CD4-positive, alpha-beta T cell treated with Interleukin-4 for 4 hours (primary cell): ENCODE data around the gene RRBP1.

Experiments used
- DNase-seq: peaks from one replicate; pipeline ENCODE4 v3.0.0-alpha.2; 2020

The RRBP1 gene

DNA sequence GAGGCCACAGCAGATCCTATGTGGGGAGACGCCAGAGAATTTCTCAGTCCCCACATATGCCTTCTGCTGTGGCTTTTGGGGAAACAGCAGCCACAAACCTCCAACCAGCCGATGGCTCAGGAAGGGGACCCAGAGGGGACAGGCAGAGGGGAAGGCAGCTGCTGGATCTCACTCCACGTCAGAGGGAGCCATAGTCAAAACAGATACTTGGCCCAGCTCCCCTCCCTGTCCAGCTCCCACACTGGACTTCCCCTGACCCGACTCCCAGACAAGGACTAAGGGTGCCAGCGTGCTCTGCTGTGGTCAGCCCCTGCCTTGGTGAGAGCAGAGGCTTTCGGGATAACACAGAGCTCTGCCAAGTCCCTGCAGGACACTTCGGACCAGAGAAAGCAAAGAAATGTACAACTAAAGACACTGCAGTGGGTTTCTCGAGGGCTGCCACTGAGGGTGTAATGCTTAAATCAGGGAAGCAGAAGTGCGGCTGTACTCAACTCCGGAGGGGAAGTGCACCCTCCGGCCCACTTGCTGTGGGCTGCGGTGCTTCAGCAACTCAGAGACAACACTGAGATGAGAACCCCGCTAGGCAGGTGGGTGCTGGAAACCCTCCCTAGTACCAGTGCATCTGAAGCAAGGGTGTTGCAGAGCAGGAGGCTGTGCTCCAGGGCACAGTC, 47.2 kb downstream of the RRBP1 start:
- no peak for DNase-seq

DNA sequence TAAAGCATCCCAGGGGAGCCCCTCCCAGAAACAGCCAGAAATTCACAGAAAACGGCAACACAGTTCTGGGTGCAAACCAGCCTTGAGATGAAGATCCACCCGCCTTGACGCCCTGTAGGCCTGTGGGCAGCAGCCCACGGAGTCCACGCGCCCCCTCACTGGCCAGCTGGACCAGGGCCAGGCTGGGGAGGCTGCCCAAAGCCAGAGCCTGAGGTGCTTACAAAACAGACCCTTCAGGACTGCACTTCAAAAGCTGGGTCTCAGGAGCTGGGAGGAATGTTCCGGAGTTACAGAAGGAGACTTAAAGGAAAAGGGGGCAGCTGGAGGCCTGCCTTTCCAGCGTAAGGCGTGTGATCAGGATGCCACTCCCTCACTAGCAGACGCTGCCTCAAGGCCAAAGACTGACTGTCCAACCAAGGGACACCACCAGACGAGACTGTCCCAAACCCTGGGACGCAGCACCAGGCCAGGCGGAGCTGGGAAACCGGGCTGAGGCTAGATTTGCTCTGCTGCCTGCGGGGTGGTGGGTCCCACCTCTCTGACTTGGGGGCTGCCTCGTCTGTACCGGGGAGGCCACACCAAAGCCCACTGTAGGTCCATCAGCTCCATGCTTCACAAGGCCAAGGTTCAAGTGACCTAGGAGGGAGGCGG, 48.1 kb downstream of the RRBP1 start:
- no peak for DNase-seq

DNA sequence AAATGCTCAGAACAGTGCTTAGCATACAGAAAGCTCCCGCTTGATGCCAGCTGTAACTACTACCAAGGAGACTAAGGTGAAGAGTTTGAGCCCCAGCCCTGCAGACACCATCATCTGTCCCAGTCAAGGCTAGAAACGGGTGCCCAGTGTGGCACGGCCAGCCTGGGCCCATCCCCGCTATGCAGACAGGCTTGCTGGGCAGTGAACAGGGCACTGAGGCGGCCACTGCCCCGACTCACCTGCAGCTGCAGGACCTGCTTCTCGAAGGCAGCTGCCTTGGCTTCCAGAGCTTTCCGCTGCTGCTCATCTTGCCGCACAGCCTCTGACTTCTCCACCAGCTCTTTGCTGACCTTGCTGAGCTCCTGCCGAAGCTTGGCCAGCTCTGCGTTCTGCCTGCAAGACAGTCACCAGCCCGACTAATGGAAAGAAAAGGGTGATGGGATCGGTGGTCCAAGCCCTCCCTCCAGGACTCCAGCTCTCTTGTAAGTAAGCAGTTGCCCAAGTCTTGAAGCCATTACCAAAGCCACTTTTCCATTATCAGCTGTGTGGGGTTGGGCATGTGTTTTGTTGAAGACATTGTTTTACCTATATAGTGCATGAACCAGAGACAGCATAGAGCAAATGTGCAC, 48.7 kb downstream of the RRBP1 start:
- no peak for DNase-seq

DNA sequence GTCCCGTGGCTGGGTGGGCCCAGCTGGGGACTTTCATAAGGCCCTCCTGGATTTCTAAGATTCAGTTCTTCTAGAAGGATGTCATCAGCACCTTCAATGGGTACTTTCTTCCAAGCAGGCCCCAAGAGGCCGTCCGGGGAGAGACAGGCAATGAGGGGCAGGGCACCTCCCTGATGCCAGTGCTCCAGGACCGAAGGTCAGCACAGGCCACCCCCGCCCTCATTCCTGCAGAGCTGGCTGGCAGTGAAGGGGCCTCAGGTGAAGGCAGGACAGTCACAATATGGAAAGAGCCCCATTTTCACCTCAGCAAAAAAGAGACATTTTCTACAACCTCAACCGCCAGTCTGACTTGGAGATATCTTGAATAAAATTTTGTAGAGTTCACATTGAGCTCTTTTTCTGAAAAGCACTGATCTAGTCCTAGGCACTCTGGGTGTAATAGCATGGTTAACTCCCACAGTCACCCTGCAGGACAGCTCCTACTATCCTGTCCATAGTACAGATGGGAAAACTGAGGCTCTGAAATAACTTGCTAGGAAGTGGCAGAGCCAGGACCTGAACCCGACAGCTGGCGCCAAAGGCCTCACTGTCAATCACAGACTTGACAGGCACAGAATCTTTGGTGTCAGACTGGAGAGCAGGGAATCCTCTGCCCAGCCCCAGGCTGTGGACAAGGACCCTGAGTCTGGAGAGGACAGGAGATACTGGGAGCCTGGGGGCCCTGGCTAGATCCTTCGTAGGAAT, 50.3 kb downstream of the RRBP1 start:
- no peak for DNase-seq

DNA sequence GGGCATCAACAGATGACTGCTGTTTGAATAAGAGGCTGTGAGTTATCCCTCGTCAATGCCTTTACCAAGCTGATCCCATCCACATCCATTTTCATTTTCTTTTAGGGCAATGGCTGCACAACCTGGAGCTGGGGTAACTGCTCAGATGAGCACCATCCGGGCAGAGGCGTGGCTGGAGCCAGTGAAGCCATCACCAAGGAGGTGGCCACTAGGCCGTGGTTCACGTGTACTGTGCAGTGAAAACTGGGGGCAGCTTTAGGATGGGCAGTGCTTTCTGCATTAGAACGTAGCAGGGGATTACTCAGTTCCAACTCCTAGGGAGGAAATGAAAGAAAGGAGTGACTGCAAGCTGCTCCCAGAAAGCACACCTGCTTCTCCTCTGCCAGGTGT, 51.2 kb downstream of the RRBP1 start:
- no peak for DNase-seq

DNA sequence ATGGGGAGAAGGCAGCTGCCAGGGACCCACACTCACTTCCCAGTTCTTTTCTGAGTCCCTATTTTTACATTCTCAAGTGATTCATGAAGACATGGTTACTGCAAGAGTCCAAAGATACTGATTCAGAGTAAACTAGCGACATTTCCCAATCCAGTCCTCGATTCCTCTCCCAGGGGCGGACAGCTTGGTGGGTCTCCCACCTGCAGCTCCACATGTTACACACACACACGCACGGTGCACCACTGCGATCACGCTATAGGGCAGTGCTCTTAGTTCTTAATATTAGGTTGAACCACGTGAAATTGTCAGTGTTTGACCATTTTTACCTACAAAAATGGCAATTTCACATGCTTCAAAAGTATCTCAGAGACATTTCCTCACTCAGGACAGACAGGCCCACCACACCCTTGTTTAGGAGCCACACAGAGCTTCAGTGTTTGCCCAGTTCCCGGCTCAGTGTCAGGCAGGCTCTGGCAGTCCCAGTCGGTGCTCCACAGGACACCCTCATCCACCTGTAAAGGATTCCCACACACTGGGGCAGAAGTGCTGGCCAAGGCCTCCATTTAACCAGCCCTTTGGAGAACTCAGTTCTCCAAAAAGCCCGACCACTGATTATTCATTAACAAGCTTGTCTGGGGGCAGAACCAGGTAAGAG, 51.8 kb downstream of the RRBP1 start:
- DNase-seq = no peak

DNA sequence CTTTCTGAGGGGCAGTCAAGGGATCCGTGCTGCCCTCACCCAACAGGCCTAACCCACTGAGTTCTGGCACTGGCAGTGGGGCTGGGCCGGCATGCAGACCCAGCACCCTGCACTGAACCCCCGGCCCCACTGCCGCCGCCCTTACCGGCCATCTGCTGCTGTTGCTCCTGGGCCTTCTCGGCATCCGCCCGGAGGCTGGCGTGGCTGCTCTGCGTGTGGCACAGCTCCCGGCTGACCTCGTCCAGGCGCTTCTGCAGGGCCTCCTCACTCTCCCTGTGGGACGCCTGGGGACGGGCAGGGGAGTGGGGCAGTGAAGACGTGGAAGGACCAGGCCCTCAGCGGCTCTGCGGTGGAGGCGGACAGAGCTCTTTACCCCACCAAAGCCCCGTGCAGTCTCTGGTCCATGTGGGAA, 52.4 kb downstream of the RRBP1 start:
- DNase-seq = no peak

DNA sequence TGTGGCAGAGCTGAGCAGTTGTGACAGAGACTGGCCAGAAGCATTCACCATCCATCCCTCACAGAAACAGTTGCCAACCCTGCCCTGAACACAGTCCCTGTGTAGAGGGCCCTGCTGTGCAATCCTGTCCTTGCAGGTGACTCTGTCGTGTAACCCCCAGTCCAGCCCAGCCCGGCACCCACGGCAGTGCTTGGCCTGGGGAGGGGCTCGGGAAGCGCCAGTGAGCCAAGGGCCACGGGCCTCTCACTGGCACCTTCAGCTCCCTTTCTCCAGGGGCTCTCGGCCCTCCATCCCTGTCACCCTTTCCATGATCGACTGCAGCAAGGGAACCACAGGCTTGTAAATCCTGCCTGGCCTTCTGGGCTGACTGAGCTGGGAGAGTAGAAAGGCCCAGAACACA, 53.0 kb downstream of the RRBP1 start:
- no peak for DNase-seq

DNA sequence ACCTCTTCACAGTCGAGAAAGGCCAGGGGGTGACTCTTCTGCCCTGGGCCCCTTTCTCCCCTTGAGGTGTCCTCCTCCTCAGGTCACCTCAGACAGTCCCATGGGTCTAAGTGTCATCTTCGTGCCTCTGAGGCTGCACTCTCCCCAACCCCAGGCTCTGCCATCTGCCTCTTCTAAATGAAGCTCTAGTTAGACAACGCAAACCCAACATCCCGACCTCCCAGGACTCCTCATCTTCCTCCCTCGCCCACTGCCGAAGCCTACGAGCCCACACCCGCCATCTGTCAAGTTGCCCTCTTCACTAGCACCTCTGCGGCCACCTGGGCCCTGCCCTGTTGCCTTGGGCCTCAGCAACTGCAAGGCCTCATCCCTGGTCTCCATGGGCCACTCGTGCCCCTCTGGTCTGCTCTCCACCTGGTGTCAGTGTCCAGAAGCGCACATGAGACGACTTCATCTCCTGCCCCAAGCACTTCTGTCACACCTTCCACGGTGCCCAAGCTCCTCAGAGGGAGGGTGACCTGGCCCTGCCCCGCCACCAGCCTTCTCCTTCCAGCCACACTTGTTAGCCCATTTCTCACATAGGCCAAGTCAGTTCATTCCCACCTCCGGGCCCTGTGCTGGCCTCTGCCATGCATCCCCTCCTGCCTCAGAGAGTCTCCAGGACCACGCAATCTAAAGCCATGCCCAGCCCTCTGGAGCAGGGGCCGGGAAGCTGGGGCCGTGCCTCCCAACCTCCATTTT, 53.8 kb downstream of the RRBP1 start:
- no peak for DNase-seq

DNA sequence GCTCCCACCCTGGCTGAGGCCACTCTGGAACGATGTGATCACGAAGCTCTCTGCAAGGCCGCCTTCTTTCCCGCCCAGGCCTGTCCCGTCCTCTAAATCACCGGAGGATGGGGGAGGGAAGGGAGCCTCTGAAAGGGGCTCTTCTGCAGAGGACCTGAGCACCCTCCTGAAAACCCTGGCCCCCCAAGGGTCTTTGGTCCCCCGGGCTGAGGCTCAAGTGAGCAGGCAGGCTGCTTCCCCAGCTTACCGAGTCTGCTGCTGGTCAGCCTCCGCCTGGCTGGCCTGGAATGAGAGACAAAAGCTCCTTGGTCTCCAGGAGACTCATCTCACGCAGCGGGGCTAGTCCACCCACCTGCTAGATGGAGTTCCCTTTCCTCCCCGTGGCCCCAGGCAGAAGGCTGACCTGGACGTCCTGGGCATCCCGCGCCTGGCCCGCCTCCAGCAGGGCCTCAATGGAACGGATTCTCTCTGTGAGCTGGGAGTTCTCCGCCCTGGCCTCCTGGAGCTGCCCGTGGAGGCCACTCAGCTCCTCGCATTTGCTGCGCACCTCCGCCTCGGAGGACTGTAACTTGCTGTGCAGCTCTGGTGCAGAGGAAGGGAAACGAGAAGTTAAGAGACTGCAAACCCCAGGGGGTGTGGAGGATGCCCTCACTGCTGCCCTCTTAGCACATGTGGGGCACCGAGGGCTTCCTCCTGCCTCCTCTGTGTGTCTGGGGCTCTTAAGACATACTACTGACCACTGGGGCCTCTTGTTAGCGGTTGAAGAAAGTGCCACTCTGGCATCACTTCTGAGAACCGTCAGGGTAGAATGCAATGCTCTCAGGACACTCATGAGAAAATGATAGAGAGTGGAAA, 54.7 kb downstream of the RRBP1 start:
- no peak for DNase-seq

DNA sequence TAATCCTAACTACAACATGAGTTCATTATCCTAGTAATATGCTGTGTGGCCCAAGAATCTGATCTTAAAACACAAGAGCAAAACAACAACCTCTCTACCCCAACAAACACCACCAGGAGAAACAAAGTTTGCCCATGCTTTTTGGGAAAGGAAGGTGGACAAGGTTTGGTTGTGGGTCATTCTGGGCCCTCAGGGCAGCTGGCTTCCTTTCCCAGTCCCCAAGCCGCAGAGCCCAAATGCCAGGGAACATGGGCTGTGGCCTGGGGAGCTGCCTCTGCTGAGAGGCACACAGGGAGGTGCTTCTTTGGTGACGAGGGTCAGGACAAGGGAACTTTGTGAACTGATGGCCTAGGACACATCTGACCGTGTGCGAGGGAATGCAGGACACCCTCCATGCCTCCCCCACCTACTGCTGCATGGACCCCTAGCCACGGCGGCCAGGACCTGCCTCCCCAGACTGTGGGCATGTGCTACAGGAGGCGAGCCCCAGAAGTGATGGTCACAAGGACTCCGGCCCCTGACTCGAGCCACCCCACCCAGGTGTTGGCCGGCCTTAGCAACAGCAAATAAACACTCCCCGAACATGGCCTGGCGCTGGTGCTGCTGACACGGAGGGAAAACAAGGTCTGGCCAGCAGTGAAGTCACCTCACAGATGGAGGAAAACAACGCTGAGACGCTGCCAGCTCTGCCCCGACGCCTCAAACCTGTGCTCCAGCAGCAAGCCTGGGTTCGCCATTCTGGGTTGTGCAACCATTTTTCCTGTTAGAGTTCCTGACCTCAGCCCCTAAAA, 55.6 kb downstream of the RRBP1 start:
- no peak for DNase-seq

DNA sequence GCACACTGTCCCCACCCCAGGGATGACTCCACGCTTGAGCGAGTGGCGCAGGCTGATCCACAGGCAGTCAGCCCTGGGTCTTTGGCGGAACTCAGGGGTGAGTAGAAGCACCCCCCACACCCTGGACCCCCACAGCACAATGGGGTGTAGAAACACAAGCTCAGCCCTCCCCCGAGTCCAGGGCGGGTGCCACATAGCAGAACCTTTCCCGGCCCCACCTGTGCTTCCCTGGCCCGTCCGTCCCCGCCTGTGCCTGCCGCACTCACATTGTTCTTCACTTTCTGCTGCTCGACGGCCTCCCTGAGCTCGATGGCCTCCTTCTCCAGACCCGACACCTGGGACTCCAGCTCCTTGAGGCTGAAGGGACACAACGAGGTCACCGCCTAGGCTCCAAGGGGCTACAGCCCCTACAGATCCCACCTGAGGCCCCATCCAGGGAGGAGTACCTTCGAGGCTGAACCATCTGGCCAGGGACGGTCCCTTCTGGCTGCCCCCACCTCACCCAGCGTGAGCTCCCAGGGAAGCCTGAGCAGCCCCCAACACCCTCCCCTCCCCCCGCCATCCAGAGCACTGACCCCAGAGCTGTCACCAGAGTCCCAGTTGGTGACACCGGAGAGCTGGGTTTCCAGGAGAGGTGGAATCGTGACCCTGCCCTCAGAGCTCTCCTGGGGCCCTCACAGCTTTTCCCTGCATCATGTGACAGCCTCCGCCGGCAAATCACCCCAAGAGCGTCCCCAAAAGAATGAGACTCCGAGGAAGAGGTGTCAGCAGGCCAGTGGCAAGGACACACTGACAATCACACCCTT, 56.6 kb downstream of the RRBP1 start:
- no peak for DNase-seq

DNA sequence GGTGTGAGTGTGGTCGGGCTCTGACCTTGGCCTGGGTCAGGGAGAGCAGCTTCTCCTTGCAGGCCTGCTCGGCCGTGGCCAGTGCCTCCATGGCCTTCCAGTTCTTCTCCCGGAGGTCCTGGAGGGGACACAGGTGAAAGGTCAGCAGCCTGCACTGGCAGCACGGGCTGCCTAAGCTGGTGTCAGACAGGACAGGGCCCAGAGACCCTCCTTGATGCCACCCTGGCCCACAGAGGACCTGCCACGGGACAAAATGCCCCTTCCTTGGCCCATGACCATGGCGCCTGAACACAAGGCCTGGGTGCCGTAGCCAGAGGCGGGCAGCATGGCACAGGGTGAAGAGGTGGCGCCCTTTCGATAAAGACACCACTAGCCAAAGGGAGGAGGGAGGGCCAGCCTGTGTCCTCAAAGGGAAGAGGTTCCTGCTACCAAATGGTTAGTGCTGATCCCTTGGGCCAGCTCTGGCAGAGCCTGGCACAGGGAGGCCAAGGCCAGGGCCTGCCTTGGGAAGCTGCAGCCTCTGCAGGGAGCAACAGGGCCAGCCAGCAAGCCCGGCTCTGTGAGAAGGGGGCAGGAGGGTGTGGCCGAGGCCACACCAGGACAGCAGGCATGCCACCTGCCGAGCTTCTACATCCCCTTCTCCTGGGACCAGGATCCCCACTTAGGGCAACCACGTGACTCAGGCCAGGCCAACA, 57.3 kb downstream of the RRBP1 start:
- no peak for DNase-seq

DNA sequence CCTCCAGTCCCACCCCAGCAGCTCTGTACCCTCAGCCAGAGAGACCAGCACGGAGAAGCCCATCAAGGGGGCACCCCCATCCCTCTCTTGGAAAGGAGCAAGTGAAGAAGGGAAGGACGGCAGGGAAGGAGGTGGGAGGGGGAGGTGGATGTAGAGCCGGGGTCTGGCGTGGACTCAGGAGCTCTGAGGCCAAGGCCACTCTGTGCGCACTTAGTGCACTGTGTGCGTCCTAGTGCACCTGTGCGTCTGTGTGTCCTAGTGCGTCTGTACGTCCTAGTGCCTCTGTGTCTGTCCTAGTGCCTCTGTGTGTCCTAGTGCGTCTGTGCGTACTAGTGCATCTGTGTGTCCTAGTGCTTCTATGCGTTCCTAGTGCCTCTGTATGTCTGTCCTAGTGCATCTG, 58.0 kb downstream of the RRBP1 start:
- no peak for DNase-seq

DNA sequence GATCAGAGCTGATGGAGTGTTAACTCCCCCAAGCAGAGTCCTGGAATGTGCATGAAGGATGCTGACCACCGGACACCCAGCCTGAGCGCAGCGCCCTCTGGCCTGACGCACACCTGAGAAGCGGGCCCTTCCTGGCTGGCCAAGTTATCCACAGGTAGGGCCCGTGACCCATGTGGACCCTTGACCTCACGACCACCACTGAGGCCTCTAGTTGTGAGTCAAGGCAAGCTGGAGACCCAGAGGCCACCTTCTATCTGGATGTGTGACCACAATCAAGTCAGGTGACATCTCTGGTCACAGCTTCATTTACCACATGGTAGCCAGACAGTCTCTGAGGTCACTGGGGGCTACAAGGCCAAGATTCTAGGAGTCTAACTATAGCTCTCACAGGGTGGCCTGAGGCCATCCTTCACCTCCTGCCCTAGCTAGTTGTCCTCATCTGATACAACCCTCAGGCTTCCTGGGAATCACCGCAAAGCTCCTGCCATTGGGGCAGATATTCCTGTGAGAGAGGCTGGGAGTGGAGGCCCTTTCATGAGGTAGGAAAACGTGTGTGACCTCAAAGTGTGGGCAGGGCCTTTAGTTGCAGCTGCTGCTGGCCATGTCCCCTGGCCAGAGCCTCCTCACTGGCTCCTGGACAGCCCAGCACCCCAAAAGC, 59.1 kb downstream of the RRBP1 start:
- no peak for DNase-seq

DNA sequence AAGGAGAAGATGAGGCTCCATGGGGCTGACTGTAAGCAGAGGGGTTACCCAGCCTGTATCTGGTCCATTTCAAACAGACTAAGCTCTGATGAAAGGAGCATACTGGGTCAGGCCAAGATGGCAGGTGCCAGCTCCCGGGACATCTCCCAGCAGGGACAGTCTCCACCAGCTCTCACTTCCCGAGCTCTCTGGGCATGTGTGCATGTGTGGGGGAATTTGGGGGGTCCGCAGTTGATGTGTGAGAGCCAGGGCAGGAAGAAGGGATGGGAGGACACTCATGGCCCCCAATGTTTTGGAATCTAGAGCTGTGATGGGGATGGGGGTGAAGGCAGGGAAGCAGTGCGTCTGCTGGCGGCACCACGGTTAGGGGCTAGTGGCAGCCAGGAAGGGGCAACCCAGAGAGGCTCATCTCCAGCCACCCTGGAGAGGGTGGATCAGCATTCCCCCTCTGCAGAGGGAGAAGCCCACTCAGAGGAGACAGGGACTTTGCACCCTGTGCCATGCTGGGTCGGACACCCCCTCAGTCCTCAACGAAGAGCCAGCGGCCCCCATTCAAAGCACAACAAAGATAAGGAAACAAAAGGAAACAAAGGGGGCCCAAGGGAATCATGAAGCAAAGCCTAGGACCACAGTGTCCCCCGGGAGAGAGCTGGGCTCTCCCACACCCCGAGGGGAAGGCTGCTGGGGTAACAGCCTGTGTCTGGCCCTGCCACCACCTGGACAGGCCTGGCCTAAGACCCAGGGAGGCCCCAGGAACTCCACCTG, 59.8 kb downstream of the RRBP1 start:
- DNase-seq = no peak

DNA sequence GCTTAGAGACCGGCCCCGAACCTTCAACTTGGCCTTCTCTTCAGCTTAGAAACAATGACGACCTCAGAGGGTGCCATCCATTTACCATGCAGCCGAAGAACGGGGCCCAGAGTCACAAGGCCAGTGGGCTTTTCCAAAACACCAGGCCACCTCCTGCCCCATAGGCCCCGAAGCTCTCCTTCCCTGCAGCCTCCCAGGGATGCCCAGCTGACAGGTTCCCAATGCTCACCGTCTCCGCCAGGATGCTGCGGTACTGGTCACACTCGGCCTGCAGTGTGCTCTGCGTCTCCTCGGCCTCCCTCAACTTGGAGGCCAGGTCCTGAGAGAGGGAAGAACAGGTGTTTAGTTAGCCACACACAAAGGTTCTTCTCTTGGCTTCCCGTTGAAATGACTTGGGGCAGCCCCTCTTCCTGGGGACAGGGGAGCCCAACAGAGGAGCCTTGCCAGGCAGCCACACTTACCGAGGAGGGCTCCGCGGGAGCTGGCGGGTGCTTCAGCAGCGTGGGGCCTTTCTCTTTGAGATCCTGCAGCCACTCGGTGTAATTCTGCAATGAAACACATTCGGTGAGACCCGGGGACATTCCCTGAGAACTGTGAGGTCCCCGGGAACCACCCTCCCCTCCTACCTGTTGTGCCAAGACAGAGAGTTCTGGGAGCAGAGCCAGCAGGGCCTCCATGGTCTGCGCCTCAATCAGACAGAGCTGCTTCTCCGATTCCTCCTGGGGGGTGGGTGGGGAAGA, 60.6 kb downstream of the RRBP1 start:
- DNase-seq = no peak
